Activated T-cell treated with anti-CD3 and anti-CD28 coated beads for 1 hour (primary cell): ENCODE results near the gene DNAJC6.
"Not testable (repeated sequence)": the region's sequence is repeated elsewhere in the genome, so short reads cannot be mapped to it uniquely, and the experiment has no call there.

ENCODE experiments used
- DNase-seq: peaks from one replicate; pipeline ENCODE4 v3.0.0-alpha.2; 2020; ENCODE audit warnings: low read depth

DNAJC6 gene

DNA sequence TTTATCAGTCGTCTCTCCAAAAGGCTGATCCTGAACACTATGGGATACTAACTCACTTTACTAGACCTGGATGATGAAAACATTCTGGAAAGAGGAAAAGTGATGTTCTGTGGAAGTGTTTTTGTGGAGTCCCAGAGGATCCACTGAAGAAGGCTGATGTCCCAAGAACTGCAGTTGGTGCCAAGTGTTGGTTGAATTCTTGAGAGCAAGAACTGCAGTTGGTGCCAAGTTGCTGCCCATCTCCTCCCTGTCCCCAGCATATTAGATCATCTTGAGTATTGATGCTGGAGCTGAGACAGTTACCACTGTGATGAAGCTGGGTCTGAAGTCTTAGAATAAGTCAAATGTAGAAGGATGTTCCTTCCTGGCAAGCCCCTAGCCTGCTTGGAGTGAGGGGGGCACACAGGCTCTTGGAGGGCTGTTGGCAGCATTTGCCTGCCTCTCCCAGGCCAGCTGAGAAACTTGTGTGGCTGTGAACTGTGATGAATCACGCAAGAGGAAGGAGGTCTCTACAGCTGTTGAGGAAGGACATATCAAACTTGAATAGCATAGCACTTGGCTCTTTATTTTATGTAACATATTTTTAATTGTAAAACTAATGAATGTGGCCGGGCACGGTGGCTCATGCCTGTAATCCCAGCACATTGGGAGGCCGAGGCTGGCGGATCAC, 48.1 kb downstream of the DNAJC6 start:
- no peak for DNase-seq

- DNase-seq = no peak
Measured at GRCh38 chr1:65359888-65360287, 50.5 kb downstream of the DNAJC6 start.

DNA sequence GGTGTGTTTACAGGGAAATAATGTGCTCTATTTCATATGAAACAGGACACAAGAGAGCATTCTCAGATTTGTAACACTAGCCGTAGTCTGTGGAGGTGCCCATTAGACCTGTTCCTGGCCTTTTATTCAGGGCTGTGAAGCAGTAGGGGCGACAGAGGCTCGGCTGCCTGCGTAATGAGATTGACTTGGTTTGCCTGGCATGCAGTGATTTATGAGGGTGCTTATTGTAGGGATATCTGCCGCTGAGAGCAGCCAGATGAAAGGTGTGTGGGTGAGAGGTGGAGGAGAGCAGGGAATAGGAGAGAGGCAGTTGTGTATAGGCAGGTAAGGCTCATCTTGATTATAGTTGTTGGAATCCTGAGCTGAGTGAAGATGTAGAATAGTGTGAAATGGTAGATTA, 51.3 kb downstream of the DNAJC6 start:
- no peak for DNase-seq

GRCh38 chr1:65362545-65362944, 53.2 kb downstream of the DNAJC6 start:
- no peak for DNase-seq

DNA sequence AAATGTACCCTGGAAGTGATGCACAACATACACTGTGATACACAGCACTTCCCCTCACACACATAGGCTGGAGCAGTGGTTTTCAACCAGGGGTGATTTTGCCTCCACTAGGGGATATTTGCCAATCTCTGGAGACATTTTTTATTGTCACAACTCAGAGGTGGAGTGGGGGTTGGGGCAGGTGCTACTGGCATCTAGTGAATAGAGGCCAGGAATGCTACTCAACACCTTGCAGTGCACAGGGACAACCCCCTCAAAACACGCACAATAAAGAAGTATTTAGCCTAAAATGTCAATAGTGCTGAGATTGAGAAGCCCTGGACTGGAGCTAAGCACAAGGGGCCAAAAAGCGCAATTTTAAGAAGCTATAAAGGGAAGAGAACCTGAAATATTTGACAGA, 54.1 kb downstream of the DNAJC6 start:
- no peak for DNase-seq

GRCh38 chr1:65368403-65368802, 59.1 kb downstream of the DNAJC6 start:
- DNase-seq = no peak

GRCh38 chr1:65371544-65371943, 62.2 kb downstream of the DNAJC6 start:
- DNase-seq = no peak

DNA sequence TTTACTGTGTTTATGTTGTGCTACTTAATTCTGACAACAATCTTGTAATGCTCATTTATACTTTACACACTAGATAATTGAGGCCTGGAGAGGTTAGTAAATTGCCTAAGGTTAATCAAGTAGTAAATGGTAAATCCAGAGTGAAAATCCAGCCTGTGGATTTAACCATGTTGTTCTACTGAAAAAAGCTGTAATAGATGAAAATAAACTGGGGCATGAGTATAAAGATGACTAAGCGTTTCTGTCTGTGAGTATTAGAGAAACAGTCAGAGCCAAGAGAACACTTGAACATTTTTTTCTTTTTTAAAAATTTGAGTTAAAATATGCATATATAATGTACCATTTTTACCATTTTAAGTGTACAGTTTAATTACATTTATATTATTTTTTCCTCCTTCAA, 63.2 kb downstream of the DNAJC6 start:
- no peak for DNase-seq

- no peak for DNase-seq
Measured at GRCh38 chr1:65377496-65378246, 68.3 kb downstream of the DNAJC6 start.

DNA sequence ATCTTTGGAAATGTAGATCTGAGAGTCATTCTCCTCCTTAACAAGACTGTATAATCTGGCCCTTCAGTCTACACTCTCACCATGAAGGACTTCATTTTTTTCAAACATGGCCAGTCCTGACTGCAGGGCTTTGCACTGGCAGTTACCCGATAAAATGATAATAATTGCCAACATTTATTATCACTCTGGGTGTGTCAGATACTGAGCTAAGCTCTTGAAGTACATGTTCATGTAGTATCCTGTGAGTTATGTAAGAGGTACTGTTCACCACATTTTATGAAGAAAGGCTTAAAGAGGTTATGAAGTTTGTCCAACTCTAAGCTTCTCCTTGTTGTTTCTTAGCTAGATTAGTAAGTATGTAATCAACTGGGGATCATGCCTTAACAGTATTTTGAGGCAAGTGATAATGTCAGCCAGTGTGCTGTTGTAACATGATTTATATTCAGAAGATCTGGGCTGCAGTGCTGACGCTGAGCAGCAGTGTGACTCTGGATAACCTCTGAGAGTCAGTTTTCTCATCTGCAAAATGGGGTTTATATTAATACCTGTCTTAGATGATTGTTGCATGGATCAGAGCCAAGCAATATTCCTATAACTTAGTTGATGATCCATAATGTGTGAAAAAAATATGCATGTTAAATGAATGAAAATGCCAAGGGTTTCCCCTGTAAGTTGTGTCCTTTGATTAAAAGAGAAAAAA, 69.1 kb downstream of the DNAJC6 start:
- no peak for DNase-seq

DNA sequence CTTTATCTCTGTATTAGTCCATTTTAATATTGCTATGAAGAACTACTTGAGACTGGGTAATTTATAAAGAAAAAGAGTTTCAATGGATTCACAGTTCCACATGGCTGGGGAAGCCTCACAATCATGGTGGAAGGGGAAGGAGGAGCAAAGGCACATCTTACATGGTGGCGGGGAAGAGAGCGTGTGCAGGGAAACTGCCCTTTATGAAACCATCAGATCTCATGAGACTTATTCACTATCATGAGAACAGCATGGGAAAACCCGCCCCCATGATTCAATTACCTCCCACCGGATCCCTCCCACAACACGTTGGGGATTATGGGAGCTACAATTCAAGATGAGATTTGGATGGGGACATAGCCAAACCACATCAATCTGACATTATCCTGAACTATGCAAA, 75.1 kb downstream of the DNAJC6 start:
- DNase-seq = not testable (repeated sequence)

DNA sequence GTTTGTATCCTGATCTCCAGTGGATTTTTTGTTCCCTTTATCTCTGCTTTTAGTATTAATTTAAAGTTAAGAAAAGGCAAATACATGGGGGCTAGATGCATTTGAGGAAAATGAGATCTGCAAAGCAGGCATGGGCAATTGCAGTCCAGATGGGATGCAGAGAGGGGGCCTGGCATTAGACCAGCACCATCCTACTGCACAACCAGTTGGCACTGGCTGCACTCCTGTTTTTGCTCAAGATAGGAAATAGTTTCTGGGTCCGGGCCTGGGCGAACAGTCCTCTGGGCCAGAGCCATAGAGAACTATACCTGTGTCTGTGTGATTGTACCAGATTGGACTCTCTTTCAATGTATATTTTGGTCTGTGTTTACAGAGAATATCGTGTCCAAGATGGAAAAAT, 77.1 kb downstream of the DNAJC6 start:
- DNase-seq = no peak

DNA sequence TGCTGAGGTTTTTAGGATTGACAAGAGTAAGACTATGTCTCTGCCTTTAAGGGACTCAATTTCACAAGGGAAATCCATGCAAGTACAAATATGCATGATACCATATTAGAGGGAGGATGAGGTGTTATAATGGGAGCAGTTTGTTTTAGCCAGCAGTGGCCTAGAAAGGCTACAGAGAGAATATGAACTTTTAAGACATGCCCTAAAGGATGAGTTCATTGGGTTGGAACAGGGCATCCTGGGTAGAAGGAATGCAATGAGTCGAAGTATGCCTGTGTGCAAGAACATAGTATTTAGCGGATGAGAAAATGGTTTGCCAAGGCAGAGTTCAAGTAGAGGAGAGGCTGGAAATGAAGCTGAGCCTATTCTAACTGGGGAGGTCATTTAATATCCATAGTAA, 78.5 kb downstream of the DNAJC6 start:
- no peak for DNase-seq

DNA sequence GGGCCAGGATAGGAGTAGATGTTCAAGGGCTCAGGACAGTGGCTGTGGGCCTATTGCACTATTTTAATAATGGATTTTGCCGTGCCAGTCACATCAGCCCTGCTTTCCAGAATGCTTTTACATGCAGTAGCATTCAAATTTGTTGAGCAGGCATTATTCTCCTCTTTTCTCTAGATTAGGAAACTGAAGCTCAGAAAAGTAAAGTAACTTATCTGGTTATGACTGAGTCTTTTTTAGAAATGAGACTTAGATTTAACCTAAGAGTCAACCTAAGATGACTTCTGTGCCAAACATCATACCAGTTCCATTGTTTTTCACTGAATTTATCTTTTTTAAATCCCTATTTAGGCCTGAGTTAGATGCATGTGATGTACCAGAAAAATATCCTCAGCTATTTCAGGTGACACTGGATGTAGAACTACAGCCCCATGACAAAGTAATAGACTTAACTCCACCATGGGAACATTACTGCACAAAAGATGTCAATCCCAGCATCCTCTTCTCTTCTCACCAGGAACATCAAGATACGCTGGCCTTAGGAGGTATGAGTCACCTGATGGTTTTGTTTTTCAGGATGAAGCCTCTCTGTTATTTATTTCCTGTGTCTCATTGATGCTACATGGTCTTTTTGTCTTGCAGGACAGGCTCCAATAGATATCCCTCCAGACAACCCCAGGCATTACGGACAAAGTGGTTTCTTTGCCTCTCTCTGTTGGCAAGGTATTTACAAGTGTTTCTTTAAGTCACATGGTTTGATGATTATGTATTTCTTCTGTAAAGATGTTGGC, 79.8 kb downstream of the DNAJC6 start:
- DNase-seq = no peak

- no peak for DNase-seq
Measured at GRCh38 chr1:65392497-65392896, 83.2 kb downstream of the DNAJC6 start.

DNA sequence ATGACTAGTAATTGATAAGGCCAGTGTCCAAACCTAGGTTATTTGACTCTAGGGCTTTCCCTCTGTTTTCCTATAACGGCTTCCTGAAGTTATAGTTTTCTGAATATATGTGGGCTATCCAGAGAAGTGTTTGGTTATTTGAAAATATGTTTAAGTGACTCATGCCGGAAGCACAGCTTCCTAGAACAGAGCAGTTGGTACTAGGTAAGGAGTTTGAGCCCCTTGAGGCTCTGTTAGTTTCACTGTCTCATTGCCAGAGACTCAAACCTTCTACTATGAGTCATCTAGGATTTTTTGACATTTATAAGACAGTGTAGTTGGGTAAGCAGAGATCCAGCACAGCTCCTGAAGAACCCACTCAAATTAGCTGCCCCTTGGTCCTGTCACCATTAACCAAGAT, 84.0 kb downstream of the DNAJC6 start:
- no peak for DNase-seq

GRCh38 chr1:65393928-65394327, 84.6 kb downstream of the DNAJC6 start:
- no peak for DNase-seq

DNA sequence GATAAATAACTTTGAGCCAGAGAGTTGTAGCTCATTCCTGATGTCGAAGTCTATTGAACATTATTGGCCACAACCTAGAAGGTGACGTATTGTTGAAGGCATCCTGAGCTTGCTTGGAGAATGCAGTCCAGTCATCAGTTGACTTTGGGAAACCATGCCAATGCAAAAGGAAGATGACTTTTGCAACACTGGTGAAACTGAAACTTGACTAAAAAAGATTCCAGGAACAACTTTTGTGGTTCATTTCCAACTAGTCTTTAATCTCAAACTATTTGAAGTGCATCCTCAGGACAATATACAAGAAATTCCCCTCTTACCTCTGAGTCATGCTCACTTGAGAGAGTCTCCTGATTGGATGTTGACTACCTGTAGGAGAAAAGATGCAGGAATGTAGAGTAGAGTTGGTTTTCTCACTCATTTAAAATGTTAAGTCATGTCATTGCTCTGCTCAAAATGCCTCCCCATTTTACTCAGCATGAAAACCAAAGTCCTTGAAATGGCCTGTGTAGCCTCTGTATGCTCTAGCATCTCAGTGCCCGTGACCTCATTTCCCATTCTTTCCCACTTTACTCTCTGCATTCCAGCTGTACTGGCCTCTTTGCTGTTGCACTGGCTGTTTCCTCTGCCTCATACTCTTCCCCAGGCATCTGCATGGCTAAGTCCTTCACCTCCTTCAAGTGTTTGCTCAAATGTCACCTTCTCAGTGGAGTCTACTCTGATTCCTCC, 86.7 kb downstream of the DNAJC6 start:
- DNase-seq = no peak

GRCh38 chr1:65398083-65398482, 88.7 kb downstream of the DNAJC6 start:
- DNase-seq = no peak

- no peak for DNase-seq
Measured at GRCh38 chr1:65399003-65399402, 89.7 kb downstream of the DNAJC6 start.

GRCh38 chr1:65401612-65402011, 92.3 kb downstream of the DNAJC6 start:
- DNase-seq = no peak

DNA sequence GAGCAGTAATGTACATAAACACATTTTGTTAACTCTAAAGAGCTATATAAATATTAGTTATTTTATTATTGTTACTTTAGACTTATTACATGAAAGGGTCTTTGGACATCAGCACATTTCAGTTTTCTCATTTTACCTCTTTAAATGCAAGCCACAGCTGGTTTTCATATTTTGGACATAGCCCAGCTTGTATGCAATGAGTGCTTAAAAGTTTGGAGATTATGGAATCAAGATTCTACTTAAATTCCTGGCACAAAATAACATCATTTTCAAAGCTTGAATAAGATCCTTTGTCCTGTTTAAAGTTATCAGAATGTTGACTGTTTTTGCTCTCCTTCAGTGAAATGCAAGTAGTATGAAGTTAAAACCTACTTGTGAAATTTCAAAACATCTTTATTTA, 95.6 kb downstream of the DNAJC6 start:
- no peak for DNase-seq
